NT2/D1 (cell line): Measurements from ENCODE around the gene TMEM183A.
A peak's percentile ranks its signal among the peaks of the same experiment; 100 is the strongest.

Source experiments
- DNase-seq: peaks from one replicate; pipeline ENCODE4 v3.0.0-alpha.2; 2011; ENCODE audit warnings: low read depth, low spot score
- H3K27me3 ChIP-seq: 2 replicates; pipeline ENCODE4 v1.6.0; 2011; ENCODE audit warnings: mild to moderate bottlenecking; ENCODE audit not compliant: insufficient read length, insufficient read depth
- H3K36me3 ChIP-seq: 2 replicates; pipeline ENCODE4 v1.6.1; 2011; ENCODE audit warnings: mild to moderate bottlenecking, low read length, mixed read lengths; ENCODE audit not compliant: insufficient read depth, insufficient read length
- H3K4me1 ChIP-seq: 2 replicates; pipeline ENCODE4 v1.5.1; 2011; ENCODE audit not compliant: insufficient read depth, insufficient read length
- H3K4me3 ChIP-seq: 2 replicates; pipeline ENCODE4 v1.5.1; 2011; ENCODE audit warnings: low read depth; ENCODE audit not compliant: insufficient read length
- H3K9ac ChIP-seq: 2 replicates; pipeline ENCODE4 v1.6.0; 2011; ENCODE audit warnings: low read depth; ENCODE audit not compliant: insufficient read length
- H3K9me3 ChIP-seq: 2 replicates; pipeline ENCODE4 v1.5.1; 2011; ENCODE audit warnings: mild to moderate bottlenecking, low read length; ENCODE audit not compliant: insufficient read depth
- SUZ12 ChIP-seq: IDR thresholded peaks from 2 replicates; pipeline ENCODE4 v1.6.1; 2011; ENCODE audit not compliant: insufficient read length, insufficient read depth; ENCODE audit errors: extremely low read depth
- YY1 ChIP-seq: IDR thresholded peaks from 2 replicates; pipeline ENCODE4 v1.6.1; 2011; ENCODE audit not compliant: insufficient read length, insufficient read depth
- ZNF274 ChIP-seq: IDR thresholded peaks from 2 replicates; pipeline ENCODE4 v1.6.1; 2011; ENCODE audit warnings: mild to moderate bottlenecking, low read depth, low read length

TMEM183A gene

DNA sequence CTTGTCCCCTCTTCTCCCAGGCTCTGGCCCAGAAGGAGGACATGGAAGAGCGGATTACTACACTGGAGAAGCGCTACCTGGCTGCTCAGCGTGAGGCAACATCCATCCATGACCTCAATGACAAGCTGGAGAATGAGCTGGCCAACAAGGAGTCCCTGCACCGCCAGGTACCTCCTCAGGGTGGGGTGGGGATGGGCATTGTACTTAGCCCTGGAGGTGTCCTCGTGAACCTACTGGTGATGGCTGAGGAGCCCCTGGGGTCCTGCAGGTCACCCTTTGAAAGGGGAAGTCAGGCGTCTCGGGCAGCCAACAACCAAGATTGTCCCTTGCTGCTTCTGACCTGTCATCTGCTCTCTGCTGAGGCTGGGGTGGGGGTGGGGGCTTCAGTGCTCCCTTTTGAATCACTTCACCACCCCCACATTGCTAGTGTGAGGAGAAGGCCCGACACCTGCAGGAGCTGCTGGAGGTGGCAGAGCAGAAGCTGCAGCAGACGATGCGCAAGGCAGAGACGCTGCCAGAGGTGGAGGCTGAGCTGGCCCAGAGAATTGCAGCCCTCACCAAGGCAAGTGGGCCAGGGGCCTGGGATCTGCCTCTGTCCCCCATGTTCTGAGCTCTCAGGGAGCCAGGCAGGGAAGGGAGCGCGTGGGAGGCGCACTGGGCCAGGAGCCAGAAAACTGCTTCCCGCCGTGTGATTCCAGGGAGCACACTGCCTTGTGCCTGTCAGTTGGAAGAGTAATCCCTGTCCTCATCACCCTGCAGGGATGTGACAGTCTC, 38.8 kb downstream of the TMEM183A start:
- no peak for TF ChIP-seq YY1
- no peaks in the 10 kb centered on the region for H3K27me3 ChIP-seq
- H3K9ac ChIP-seq, result no peak overlapping the region
- H3K9me3 ChIP-seq, result no peaks in the 10 kb centered on the region
- DNase-seq, result no peak
- peaks cover 10% of the 10 kb centered on the region for H3K36me3 ChIP-seq
- no peak overlapping the region for H3K4me3 ChIP-seq
- H3K4me1 ChIP-seq, result peaks cover 12% of the 10 kb centered on the region

DNA sequence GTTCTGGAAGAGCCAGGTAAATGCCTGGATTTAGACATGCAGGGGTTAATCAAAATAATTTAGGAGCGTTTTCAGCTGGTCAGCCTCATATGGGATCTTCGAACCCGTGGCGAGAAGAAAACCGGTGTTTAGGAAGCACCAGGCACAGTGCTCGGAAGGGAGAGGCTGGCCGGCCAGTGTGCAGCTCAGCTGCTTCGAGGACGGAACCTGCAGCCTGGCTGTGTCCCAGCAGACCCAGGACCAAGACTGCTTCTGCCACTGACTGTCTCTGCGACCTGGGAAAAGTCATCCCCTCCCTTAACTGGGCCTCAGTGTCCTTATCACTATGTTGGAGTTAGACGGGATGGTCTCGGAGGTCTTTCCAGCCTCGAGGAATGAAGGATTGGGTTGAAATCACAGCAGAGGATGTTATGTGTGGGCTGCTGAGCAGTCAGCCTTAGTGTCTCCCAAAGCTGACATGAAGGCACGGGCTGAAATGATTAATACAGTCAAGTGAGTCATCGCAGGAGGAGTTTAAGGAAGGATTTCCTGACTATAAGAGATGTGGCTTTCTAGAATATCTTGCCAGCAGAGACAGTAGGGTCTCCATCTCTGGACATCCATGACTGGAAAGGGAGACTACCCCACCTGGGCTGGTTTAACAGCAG, 39.9 kb downstream of the TMEM183A start:
- Histone ChIP-seq H3K36me3 (peaks cover 10% of the 10 kb centered on the region), H3K27me3 (no peaks in the 10 kb centered on the region), H3K4me3 (no peak overlapping the region), H3K9ac (no peak overlapping the region), H3K4me1 (peaks cover 12% of the 10 kb centered on the region), H3K9me3 (no peaks in the 10 kb centered on the region)
- DNase-seq, result no peak
- TF ChIP-seq ZNF274, result no peak
- TF ChIP-seq YY1, result no peak

DNA sequence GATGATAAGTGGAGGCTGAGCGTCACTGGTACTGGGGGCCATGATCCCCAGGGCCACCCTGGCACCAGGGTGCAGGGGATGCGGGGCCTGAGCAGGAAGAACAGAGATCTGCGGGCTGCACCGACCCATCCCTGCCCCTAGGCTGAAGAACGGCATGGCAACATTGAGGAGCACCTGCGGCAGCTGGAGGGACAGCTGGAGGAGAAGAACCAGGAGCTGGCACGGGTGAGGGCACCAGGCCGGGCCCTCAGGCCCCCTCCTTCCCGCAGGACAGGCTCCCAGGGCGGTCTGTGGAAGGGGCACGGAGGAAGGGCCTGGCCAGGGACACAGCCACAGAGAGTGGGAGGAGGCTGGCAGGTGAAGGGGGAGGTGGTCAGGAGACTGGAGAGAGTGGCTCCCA, 40.9 kb downstream of the TMEM183A start:
- Histone ChIP-seq H3K4me3 (no peak overlapping the region), H3K9ac (peak overlapping the region; percentile 34), H3K4me1 (peaks cover 12% of the 10 kb centered on the region), H3K27me3 (no peaks in the 10 kb centered on the region), H3K36me3 (peaks cover 10% of the 10 kb centered on the region), H3K9me3 (no peaks in the 10 kb centered on the region)
- no peak for TF ChIP-seq SUZ12
- no peak for TF ChIP-seq YY1
- DNase-seq, result no peak

DNA sequence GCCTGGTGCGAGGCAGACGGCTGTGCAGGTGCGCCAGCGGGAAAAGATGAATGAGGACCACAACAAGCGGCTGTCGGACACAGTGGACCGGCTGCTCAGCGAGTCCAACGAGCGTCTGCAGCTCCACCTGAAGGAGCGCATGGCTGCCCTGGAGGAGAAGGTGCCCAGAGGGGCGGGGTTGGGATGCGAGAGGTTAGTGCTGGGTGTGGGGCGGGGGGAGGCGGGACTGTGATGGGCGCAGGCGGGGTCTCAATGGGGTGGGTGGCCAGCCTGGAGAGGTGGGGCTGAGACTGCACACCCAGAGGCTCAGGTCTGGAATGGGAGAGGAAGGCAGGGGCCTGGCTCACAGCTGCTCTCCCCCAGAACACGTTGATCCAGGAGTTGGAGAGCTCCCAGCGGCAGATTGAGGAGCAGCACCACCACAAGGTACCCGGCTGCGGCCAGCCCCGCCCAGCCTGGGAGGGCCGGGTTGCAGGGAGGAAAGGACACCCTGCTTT, 41.4 kb downstream of the TMEM183A start:
- TF ChIP-seq SUZ12, result no peak
- TF ChIP-seq ZNF274, result no peak
- TF ChIP-seq YY1, result no peak
- Histone ChIP-seq H3K36me3 (peaks cover 10% of the 10 kb centered on the region), H3K4me1 (peaks cover 14% of the 10 kb centered on the region), H3K9me3 (no peaks in the 10 kb centered on the region), H3K9ac (peak overlapping the region; percentile 34), H3K27me3 (no peaks in the 10 kb centered on the region), H3K4me3 (no peak overlapping the region)
- no peak for DNase-seq

DNA sequence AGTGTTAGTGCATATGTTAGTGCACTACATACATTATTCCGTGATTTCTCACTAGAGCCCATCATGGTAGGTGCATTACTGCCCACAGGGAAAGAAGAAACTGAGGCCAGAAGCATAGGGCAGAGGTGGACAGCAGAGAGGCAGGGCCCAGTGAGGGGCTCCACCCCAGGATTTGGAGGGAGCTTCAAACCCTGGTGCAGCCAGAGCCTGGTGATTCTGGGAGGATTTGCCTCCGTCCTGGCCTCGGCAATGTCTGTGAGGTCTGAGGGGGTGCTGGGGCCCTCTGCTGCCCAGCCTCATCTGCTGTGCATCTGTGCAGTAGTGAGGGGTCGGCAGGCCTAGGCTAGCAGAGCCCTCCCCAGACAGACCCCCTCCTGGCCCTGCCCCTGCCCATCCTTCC, 41.9 kb downstream of the TMEM183A start:
- Histone ChIP-seq H3K27me3 (no peaks in the 10 kb centered on the region), H3K9me3 (no peaks in the 10 kb centered on the region), H3K4me3 (no peak overlapping the region), H3K36me3 (peaks cover 10% of the 10 kb centered on the region), H3K9ac (peak overlapping the region; percentile 34), H3K4me1 (peaks cover 19% of the 10 kb centered on the region)
- no peak for DNase-seq
- no peak for TF ChIP-seq ZNF274
- TF ChIP-seq SUZ12, result no peak
- TF ChIP-seq YY1, result no peak

DNA sequence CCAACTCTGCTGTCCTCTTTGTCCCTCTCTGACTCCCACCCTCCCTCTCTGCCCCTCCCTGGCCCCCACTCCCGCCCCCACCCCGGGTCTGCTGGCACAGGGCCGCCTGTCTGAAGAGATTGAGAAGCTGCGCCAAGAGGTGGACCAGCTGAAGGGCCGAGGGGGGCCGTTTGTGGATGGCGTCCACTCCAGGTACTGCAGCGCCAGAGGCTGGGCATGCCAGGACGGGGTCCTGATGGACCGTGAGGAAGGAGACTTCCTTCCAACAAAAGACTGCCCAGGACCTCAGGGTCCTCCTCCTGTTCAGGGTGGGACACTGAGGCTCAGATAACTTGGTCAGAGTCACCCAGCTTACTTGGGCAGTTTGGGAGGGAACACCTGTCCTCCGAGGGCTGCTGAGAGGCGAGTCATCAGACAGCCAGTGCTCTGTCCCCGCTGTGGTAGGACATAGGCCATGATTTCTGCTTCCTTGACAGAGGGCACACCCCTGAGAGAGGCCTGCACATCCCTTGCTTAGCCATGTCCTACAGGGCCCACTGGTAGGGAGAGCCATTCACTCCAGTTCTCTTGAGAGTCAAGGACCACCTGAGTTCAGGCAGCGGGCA, 42.5 kb downstream of the TMEM183A start:
- TF ChIP-seq YY1 (no peak), SUZ12 (no peak), ZNF274 (no peak)
- peaks cover 22% of the 10 kb centered on the region for H3K4me1 ChIP-seq
- no peak for DNase-seq

DNA sequence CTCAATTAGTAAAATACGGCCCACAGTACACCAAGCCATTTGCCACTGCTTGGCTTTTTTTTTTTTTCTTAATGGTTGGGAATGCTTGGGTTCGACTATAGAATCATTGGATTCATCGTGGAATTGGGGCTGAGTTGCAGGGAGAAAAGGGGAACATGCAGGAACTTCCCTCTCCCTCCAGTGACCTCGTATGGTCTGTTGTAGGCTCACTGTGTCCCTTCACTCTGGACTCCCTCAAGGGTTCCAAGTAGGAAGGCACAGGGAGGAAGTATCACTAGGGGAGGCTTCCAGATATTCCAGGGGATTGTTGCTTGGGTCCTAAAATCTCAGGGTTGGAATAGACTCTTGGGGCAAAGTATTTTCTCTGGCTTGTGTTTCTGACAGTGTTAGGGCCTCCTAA, 43.7 kb downstream of the TMEM183A start:
- no peak overlapping the region for H3K4me3 ChIP-seq
- peaks cover 27% of the 10 kb centered on the region for H3K4me1 ChIP-seq
- no peak overlapping the region for H3K9ac ChIP-seq
- DNase-seq, result no peak
- no peaks in the 10 kb centered on the region for H3K27me3 ChIP-seq
- H3K36me3 ChIP-seq, result peaks cover 11% of the 10 kb centered on the region
- no peaks in the 10 kb centered on the region for H3K9me3 ChIP-seq
- TF ChIP-seq YY1 (no peak), ZNF274 (no peak), SUZ12 (no peak)

More for the DNA sequence above, 42.5 kb downstream of the TMEM183A start:
- no peaks in the 10 kb centered on the region for H3K27me3 ChIP-seq
- no peaks in the 10 kb centered on the region for H3K9me3 ChIP-seq
- H3K36me3 ChIP-seq, result peaks cover 10% of the 10 kb centered on the region
- H3K9ac ChIP-seq, result no peak overlapping the region
- no peak overlapping the region for H3K4me3 ChIP-seq
